ENCODE results near the gene GALNT16. TPM values are rescaled to one million over a fixed set of nuclear protein-coding genes. Genes with fewer than 3 reads are reported as not detected.

The GALNT16 gene
- total and polyA plus RNA-seq, 2 of the 8 experiments (the other 6 are each of a cell fraction or from before 2014, with no cell fraction given), result 5.4 to 6.3 TPM

DNA sequence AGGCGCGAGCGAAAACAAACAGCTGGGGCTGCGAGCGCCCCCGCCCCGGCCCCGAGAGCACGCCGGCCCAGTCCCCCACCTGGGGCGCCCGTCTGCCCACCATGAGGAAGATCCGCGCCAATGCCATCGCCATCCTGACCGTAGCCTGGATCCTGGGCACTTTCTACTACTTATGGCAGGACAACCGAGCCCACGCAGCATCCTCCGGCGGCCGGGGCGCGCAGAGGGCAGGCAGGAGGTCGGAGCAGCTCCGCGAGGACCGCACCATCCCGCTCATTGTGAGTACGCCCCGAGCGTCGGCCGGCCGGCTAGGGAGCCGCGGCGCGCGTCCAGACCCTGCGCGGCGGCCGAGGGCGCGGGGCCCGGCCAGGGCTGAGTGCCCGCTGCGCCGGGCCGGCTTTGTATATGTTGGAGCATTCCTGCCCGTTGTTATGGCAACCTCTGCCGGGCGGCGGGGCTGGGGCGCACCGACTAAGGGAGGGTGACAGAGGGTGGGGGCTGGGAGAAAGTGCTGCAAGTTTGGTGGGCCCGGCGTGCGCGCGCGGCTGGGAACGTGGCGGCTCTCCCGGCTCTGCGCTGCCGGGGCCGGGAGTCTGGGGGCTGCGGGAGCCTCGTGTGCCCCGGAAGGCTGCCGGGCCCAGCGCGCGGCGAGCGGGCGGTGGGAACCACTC lies 367 bp downstream of the GALNT16 start:
- peak overlapping the region; percentile 75; the same call in 1 of the 2 replicates for H2BK12ac ChIP-seq (ENCODE audit: low read depth, low read length)
- DNase-seq (ENCODE audit: low read depth in 1 of 2, low spot score in 2 of 2) (peak in 1 of 2 experiments; percentile 79), FAIRE-seq (no peak)
- peak overlapping the region; percentile 84 to 98 for H3K4me2 ChIP-seq (ENCODE audit: insufficient read depth in 1 of 2, low read depth in 2 of 2, low read length in 2 of 2)
- no peak overlapping the region for H3K27ac ChIP-seq (ENCODE audit: low read depth, low read length)
- H3K4ac ChIP-seq (replicated peaks; ENCODE audit: insufficient read length, low read depth, low read length), result no peak overlapping the region
- H2BK15ac ChIP-seq (ENCODE audit: low read length), result no peak overlapping the region
- no peak overlapping the region for H3K14ac ChIP-seq (ENCODE audit: insufficient read length)
- no peak overlapping the region for H2BK120ac ChIP-seq (replicated peaks; ENCODE audit: low read depth, low read length)
- no peaks in the 10 kb centered on the region for H3K79me2 ChIP-seq (ENCODE audit: control insufficient read depth in 1 of 2, insufficient read depth in 2 of 2, low read length in 2 of 2)
- no peaks in the 10 kb centered on the region for H3K9me3 ChIP-seq (ENCODE audit: insufficient read depth in 2 of 2, low read depth in 1 of 2, low read length in 1 of 2)
- H3K27me3 ChIP-seq (replicated peaks in 1 of 4; ENCODE audit: control insufficient read depth in 3 of 4, extremely low read depth in 1 of 4, insufficient read depth in 3 of 4, low read length in 3 of 4), result peaks cover 13 to 57% (median 43%) of the 10 kb centered on the region in 4 experiments
- peak overlapping the region in 3 of 4 experiments; percentile 8 to 60 (median 35); a peak in 4 of 7 replicates for H3K9ac ChIP-seq (replicated peaks in 1 of 4; ENCODE audit: extremely low read depth in 1 of 4, low read depth in 3 of 4, low read length in 3 of 4)
- H2BK5ac ChIP-seq (ENCODE audit: low read depth, low read length), result 0 out of 2 replicates have a peak overlapping the region, but pooled peaks have one; percentile 60
- no peak overlapping the region for H3K23ac ChIP-seq (ENCODE audit: insufficient read length)
- WGBS, 2 experiments (ENCODE audit: extremely low coverage in 1 of 2, insufficient coverage in 1 of 2, insufficient read length in 1 of 2, insufficient replicate concordance in 2 of 2, low coverage in 1 of 2, low lambda C conversion rate in 2 of 2, missing lambda C conversion rate in 1 of 2), result 1% methylated on average over 49 of the region's 78 CpGs; no CpG with 5 or more reads in 1 of the 2 experiments
- ChIA-PET POLR2A (ENCODE audit: partially characterized antibody) (interaction anchor here (0.9 to 1.4 kb wide), 3 partner anchors 27 to 229 kb away, joined by 3 read pairs; no protein-coding TSS in a partner anchor), CTCF (ENCODE audit: partially characterized antibody) (interaction anchor here (0.7 to 7.0 kb wide), 22 partner anchors 8 to 128 kb away, joined by 3 to 46 read pairs (median 5); no protein-coding TSS in a partner anchor)
- H3K23me2 ChIP-seq (ENCODE audit: low read depth, low read length), result peaks cover 21% of the 10 kb centered on the region
- H4K5ac ChIP-seq (ENCODE audit: insufficient read length, low read depth, low read length), result no peak overlapping the region
- peaks cover 0 to 2% of the 10 kb centered on the region in 2 experiments for H4K20me1 ChIP-seq (replicated peaks in 1 of 2; ENCODE audit: control insufficient read depth in 1 of 2, insufficient read depth in 2 of 2, low read length in 2 of 2)
- H2AFZ ChIP-seq (ENCODE audit: low read length), result peak overlapping the region; percentile 97; the same call in 1 of the 2 replicates
- peak overlapping the region; percentile 67 to 94 (median 78) for H3K4me3 ChIP-seq (ENCODE audit: extremely low read depth in 1 of 4, insufficient read depth in 2 of 4, low read depth in 3 of 4, low read length in 4 of 4)
- H3K56ac ChIP-seq (replicated peaks; ENCODE audit: insufficient read length, low read depth, low read length), result no peak overlapping the region
- H3K79me1 ChIP-seq (ENCODE audit: low read depth, low read length), result no peaks in the 10 kb centered on the region
- no peaks in the 10 kb centered on the region for H3K36me3 ChIP-seq (ENCODE audit: control insufficient read depth in 2 of 4, insufficient read depth in 4 of 4, low read length in 3 of 4)
- H3K4me1 ChIP-seq (replicated peaks in 1 of 4; ENCODE audit: control insufficient read depth in 3 of 4, insufficient read depth in 4 of 4, low read length in 3 of 4), result peaks cover 5 to 13% (median 9%) of the 10 kb centered on the region in 4 experiments
- H2BK20ac ChIP-seq (ENCODE audit: low read length), result no peak overlapping the region
- peak overlapping the region; percentile 75; the same call in 1 of the 2 replicates for H4K8ac ChIP-seq (ENCODE audit: extremely low read depth, insufficient read depth, low read length)
- H4K91ac ChIP-seq (replicated peaks; ENCODE audit: insufficient read length, low read length), result peak overlapping the region; percentile 89
- no peak overlapping the region for H2AK5ac ChIP-seq (ENCODE audit: low read depth, low read length)
- peak overlapping the region; percentile 71 for H3K18ac ChIP-seq (ENCODE audit: extremely low read depth, low read length)
- TF ChIP-seq SIN3A (conservative IDR thresholded peaks at IDR 0.05 in 1 of 2, IDR thresholded peaks at IDR 0.05 in 1 of 2; ENCODE audit: low read depth in 1 of 2, low read length in 2 of 2) (peak in 1 of 2 experiments; percentile 68; a peak in 2 of 4 replicates), EGR1 (IDR thresholded peaks at IDR 0.05; ENCODE audit: borderline replicate concordance, low read depth, low read length) (no peak), BACH1 (IDR thresholded peaks at IDR 0.05; ENCODE audit: low read length) (no peak), KDM1A (IDR thresholded peaks at IDR 0.05; ENCODE audit: borderline replicate concordance, low read length) (no peak), RBBP5 (IDR thresholded peaks at IDR 0.05; ENCODE audit: borderline replicate concordance, low read depth, low read length) (peak; percentile 35; the same call in 1 of the 2 replicates), RXRA (IDR thresholded peaks at IDR 0.05; ENCODE audit: insufficient read depth, low read depth, low read length) (no peak), SAP30 (IDR thresholded peaks at IDR 0.05; ENCODE audit: insufficient read depth, insufficient replicate concordance, low read length) (no peak), TCF12 (IDR thresholded peaks at IDR 0.05; ENCODE audit: low read depth, low read length) (no peak), YY1 (IDR thresholded peaks at IDR 0.05; ENCODE audit: low read depth, low read length) (no peak), ASH2L (IDR thresholded peaks at IDR 0.05; ENCODE audit: low read length) (peak; percentile 21), SRF (IDR thresholded peaks at IDR 0.05; ENCODE audit: low read depth, low read length) (no peak)
- TF ChIP-seq, protein P1, sequence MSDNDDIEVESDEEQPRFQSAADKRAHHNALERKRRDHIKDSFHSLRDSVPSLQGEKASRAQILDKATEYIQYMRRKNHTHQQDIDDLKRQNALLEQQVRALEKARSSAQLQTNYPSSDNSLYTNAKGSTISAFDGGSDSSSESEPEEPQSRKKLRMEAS (IDR thresholded peaks at IDR 0.05), result peak; percentile 48; the same call in 1 of the 2 replicates

All from H1 (cell line).